RWPE2 (cell line): Measurements from ENCODE around the gene PRRC1.

Experiments
- ATAC-seq: fragments of 200-7000 bp; cut with Tn5 transposase; 3 replicates; pipeline ENCODE4 v1.9.1; 2021; ENCODE audit warnings: low read depth
- DNase-seq: peaks from one replicate; pipeline ENCODE4 v3.0.0-alpha.2; 2020; ENCODE audit warnings: low spot score
- H3K27ac ChIP-seq: fragments of 450-650 bp; 2 replicates; pipeline ENCODE4 v1.5.1; 2017; ENCODE audit warnings: mild to moderate bottlenecking; ENCODE audit not compliant: poor library complexity, severe bottlenecking
- H3K27me3 ChIP-seq: fragments of 250-450 bp; sonication (Bioruptor Pico); 2 replicates; pipeline ENCODE4 v1.5.1; 2021; ENCODE audit warnings: mild to moderate bottlenecking, moderate library complexity; ENCODE audit not compliant: insufficient read depth, poor library complexity, severe bottlenecking
- H3K36me3 ChIP-seq: fragments of 250-450 bp; sonication (Bioruptor Pico); 2 replicates; pipeline ENCODE4 v1.5.1; 2020; ENCODE audit warnings: low read depth, mild to moderate bottlenecking, moderate library complexity
- H3K4me1 ChIP-seq: fragments of 250-450 bp; sonication (Bioruptor Pico); 2 replicates; pipeline ENCODE4 v1.5.1; 2021; ENCODE audit warnings: mild to moderate bottlenecking, moderate library complexity; ENCODE audit not compliant: insufficient read depth, poor library complexity, severe bottlenecking
- H3K4me3 ChIP-seq: fragments of 250-450 bp; sonication (Bioruptor Pico); 2 replicates; pipeline ENCODE4 v1.5.1; 2021; ENCODE audit warnings: mild to moderate bottlenecking, moderate library complexity; ENCODE audit not compliant: severe bottlenecking
- H3K9me3 ChIP-seq: fragments of 250-450 bp; sonication (Bioruptor Pico); 2 replicates; pipeline ENCODE4 v1.5.1; 2021; ENCODE audit warnings: mild to moderate bottlenecking, moderate library complexity; ENCODE audit not compliant: severe bottlenecking
- CTCF ChIP-seq: fragments of 450-650 bp; IDR thresholded peaks from one replicate; pipeline ENCODE4 v1.5.1; 2017; ENCODE audit warnings: mild to moderate bottlenecking, moderate library complexity; ENCODE audit not compliant: poor library complexity, severe bottlenecking

The PRRC1 gene

DNA sequence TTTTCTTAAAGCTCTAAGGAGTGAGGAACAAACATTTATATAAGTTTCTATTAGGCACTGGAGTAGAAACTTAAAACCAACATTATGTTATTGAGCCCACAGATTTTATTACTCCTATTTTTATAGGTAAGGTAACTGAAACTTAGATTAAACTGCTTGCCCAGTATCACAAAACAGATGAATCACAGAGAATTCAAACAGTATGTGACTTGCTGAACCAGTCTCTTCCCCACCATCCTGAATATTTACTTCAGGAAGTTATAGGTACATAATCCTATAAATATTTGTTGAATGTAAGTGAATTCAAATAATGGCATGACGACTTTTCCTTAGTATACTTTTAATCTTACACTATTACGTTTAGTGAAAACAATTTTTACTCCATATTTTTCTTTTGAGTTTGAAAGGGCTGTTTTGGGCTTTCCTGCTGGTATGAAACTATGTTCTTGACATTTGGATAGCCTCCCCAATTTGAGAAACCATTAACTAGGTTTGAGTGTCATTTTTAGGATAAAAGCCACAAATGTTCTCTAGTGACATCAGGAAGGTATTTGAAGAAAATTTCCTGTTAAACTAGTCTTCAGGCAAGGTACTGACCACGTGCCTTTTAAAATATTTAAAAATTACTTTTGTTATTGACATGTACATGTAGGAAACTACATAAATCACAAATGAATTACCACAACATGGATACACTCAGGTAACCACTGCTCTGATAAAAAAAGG is 39.3 kb downstream of the PRRC1 start:
- no peak overlapping the region for H3K27ac ChIP-seq
- no peak for DNase-seq
- no peak for ATAC-seq

DNA sequence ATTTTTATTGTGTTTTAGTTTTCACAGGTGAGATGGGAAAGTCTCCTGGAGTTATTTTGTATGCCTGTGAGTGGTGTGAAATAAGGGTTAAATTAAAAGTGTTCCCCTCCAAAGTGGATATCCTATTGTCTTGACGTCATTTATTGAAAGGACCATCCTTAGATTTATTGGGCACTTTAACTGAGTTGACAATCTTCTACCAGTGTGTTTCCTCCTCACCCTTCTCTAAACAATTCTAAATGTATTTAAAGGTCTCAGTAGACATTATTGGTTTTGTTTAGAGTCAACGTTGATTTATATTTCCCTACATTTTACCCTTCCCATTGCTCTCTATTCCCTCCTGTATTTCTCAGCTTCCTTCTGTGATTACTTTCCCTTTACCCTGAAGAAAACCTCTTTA is 40.8 kb downstream of the PRRC1 start:
- H3K4me1 ChIP-seq = no peaks in the 10 kb centered on the region
- TF ChIP-seq CTCF = no peak
- H3K27me3 ChIP-seq = no peaks in the 10 kb centered on the region
- no peaks in the 10 kb centered on the region for H3K9me3 ChIP-seq
- H3K36me3 ChIP-seq = peaks cover 18% of the 10 kb centered on the region
- no peak for DNase-seq
- no peak for ATAC-seq
- no peak overlapping the region for H3K27ac ChIP-seq
- H3K4me3 ChIP-seq = no peak overlapping the region

More for the DNA sequence above, 39.3 kb downstream of the PRRC1 start:
- Histone ChIP-seq H3K27me3 (no peaks in the 10 kb centered on the region), H3K4me3 (no peak overlapping the region), H3K36me3 (peaks cover 33% of the 10 kb centered on the region), H3K9me3 (no peaks in the 10 kb centered on the region), H3K4me1 (no peaks in the 10 kb centered on the region)
- no peak for TF ChIP-seq CTCF

DNA sequence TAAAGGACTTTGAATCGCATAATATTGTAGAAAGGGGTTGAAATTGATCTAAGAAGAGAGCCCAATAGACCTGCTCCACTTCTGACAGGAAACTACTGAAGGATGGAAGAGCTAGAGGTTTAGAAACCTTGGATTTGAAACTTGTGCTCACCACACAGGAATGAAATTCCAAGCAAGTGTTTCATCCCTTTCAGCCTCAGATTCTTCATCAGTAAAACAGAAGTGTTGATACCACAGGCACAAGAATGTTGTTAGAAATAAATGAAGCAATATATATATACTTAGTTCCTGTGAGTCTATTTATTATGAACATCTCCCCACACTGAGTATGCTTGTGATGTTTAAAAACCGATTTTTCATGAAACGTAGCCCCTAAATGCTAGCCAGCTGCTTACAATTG is 43.8 kb downstream of the PRRC1 start:
- Histone ChIP-seq H3K36me3 (no peaks in the 10 kb centered on the region), H3K27me3 (no peaks in the 10 kb centered on the region), H3K4me1 (no peaks in the 10 kb centered on the region), H3K4me3 (no peak overlapping the region), H3K27ac (no peak overlapping the region), H3K9me3 (no peaks in the 10 kb centered on the region)
- ATAC-seq (peak; percentile 50; the same call in 2 of the 3 replicates), DNase-seq (no peak)
- TF ChIP-seq CTCF = no peak

- no peaks in the 10 kb centered on the region for H3K4me1 ChIP-seq
- peak; percentile 39 for TF ChIP-seq CTCF
- H3K27me3 ChIP-seq = no peaks in the 10 kb centered on the region
- H3K9me3 ChIP-seq = no peaks in the 10 kb centered on the region
- DNase-seq = no peak
- peak; percentile 37; the same call in 2 of the 3 replicates for ATAC-seq
- no peak overlapping the region for H3K27ac ChIP-seq
- no peaks in the 10 kb centered on the region for H3K36me3 ChIP-seq
- no peak overlapping the region for H3K4me3 ChIP-seq
These were observed 44.8 kb downstream of the PRRC1 start for GRCh38 chr5:127562252-127562651.

- DNase-seq (no peak), ATAC-seq (no peak)
- H3K36me3 ChIP-seq = no peaks in the 10 kb centered on the region
- no peak overlapping the region for H3K4me3 ChIP-seq
- H3K9me3 ChIP-seq = no peaks in the 10 kb centered on the region
- H3K27me3 ChIP-seq = no peaks in the 10 kb centered on the region
- no peak overlapping the region for H3K27ac ChIP-seq
- no peak for TF ChIP-seq CTCF
- no peaks in the 10 kb centered on the region for H3K4me1 ChIP-seq
These were observed 45.7 kb downstream of the PRRC1 start for GRCh38 chr5:127563136-127563535.
